ENCODE data around the gene NEK9.
A peak's percentile ranks its signal among the peaks of the same experiment; 100 is the strongest.

NEK9 gene

GRCh38 chr14:75066691-75067090 is 60.2 kb downstream of the NEK9 start:
- Histone ChIP-seq H3K9me3 (no peaks in the 10 kb centered on the region), H3K27ac (no peak overlapping the region), H3K4me1 (ENCODE audit: control insufficient read depth in 1 of 2, insufficient read depth in 1 of 2, low read depth in 1 of 2, low read length in 1 of 2) (peaks cover 25 to 27% of the 10 kb centered on the region in 2 experiments), H3K4me3 (ENCODE audit: low read depth in 1 of 2, low read length in 1 of 2) (no peak overlapping the region), H3K36me3 (no peaks in the 10 kb centered on the region), H3K27me3 (peaks cover 20% of the 10 kb centered on the region)
- TF ChIP-seq, protein P1, sequence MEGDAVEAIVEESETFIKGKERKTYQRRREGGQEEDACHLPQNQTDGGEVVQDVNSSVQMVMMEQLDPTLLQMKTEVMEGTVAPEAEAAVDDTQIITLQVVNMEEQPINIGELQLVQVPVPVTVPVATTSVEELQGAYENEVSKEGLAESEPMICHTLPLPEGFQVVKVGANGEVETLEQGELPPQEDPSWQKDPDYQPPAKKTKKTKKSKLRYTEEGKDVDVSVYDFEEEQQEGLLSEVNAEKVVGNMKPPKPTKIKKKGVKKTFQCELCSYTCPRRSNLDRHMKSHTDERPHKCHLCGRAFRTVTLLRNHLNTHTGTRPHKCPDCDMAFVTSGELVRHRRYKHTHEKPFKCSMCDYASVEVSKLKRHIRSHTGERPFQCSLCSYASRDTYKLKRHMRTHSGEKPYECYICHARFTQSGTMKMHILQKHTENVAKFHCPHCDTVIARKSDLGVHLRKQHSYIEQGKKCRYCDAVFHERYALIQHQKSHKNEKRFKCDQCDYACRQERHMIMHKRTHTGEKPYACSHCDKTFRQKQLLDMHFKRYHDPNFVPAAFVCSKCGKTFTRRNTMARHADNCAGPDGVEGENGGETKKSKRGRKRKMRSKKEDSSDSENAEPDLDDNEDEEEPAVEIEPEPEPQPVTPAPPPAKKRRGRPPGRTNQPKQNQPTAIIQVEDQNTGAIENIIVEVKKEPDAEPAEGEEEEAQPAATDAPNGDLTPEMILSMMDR (IDR thresholded peaks at IDR 0.05) = no peak

DNA sequence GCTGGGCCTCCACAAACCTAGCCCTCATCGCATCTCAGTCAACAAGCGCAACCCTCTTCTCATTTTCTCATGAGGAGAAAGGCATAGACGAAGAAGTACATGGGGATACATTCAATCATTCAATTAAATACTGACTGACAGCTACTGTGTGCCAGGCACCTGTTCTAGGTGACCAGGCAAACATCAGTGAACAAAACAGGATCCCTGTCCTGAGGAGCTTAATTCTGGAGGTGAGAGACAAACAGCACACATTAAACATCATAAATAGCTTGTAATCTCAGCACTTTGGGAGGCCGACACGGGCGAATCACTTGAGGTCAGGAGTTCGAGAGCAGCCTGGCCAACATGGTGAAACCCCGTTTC is 62.7 kb downstream of the NEK9 start:
- Histone ChIP-seq H3K36me3 (no peaks in the 10 kb centered on the region), H3K4me3 (ENCODE audit: low read depth in 1 of 2, low read length in 1 of 2) (peak overlapping the region; percentile 82 to 91), H3K27ac (no peak overlapping the region)

GRCh38 chr14:75063491-75064204 is 63.2 kb downstream of the NEK9 start, which contains the start of gene ACYP1:
Gene ACYP1, minus strand, starts transcription at chr14:75064024. Its CDS starts 471 bp downstream, at chr14:75063553.
- H3K4me3 ChIP-seq (ENCODE audit: low read depth in 1 of 2, low read length in 1 of 2) = peak within 1 kb of the TSS; percentile 82 to 91
- no peaks in the 10 kb centered on the region for H3K36me3 ChIP-seq
- H3K27me3 ChIP-seq = peaks cover 4% of the 10 kb centered on the region
- H3K4me1 ChIP-seq (ENCODE audit: control insufficient read depth in 1 of 2, insufficient read depth in 1 of 2, low read depth in 1 of 2, low read length in 1 of 2) = peaks cover 13 to 15% of the 10 kb centered on the region in 2 experiments
- no peaks in the 10 kb centered on the region for H3K9me3 ChIP-seq
- H3K27ac ChIP-seq = no peak within 1 kb of the TSS
- TF ChIP-seq, protein P1 (IDR thresholded peaks at IDR 0.05) = peak; percentile 21

More for the DNA sequence above, 62.7 kb downstream of the NEK9 start:
- Histone ChIP-seq H3K9me3 (no peaks in the 10 kb centered on the region), H3K4me1 (ENCODE audit: control insufficient read depth in 1 of 2, insufficient read depth in 1 of 2, low read depth in 1 of 2, low read length in 1 of 2) (peaks cover 18 to 20% of the 10 kb centered on the region in 2 experiments), H3K27me3 (peaks cover 6% of the 10 kb centered on the region)
- TF ChIP-seq, protein P1 (IDR thresholded peaks at IDR 0.05) = no peak

GRCh38 chr14:75063013-75063412 is 63.8 kb downstream of the NEK9 start:
- Histone ChIP-seq H3K36me3 (no peaks in the 10 kb centered on the region), H3K4me1 (ENCODE audit: control insufficient read depth in 1 of 2, insufficient read depth in 1 of 2, low read depth in 1 of 2, low read length in 1 of 2) (peaks cover 12 to 13% of the 10 kb centered on the region in 2 experiments), H3K27ac (no peak overlapping the region), H3K9me3 (no peaks in the 10 kb centered on the region), H3K27me3 (no peaks in the 10 kb centered on the region), H3K4me3 (ENCODE audit: low read depth in 1 of 2, low read length in 1 of 2) (peak overlapping the region; percentile 82 to 91)
- TF ChIP-seq, protein P1 (IDR thresholded peaks at IDR 0.05) = no peak

GRCh38 chr14:75060420-75060819 is 66.4 kb downstream of the NEK9 start:
- Histone ChIP-seq H3K36me3 (no peaks in the 10 kb centered on the region), H3K27ac (no peak overlapping the region), H3K4me3 (ENCODE audit: low read depth in 1 of 2, low read length in 1 of 2) (no peak overlapping the region), H3K4me1 (ENCODE audit: control insufficient read depth in 1 of 2, insufficient read depth in 1 of 2, low read depth in 1 of 2, low read length in 1 of 2) (peaks cover 12 to 13% of the 10 kb centered on the region in 2 experiments), H3K27me3 (no peaks in the 10 kb centered on the region), H3K9me3 (no peaks in the 10 kb centered on the region)
- TF ChIP-seq, protein P1 (IDR thresholded peaks at IDR 0.05) = no peak

All from neutrophil (primary cell).